DLD1 (cell line): ENCODE measurements around the gene HOXB7.

Source experiments
- in situ Hi-C: cut with HindIII; loops from 2 replicates; pipeline ENCODE4 v1.10.0; 2017; ENCODE audit warnings: low sequenced_read_pairs

HOXB7 gene

GRCh38 chr17:48596735-48597527 is 13.9 kb downstream of the HOXB7 start:
- in situ Hi-C loops = no loop called here

- in situ Hi-C loops = no loop called here
Measured at GRCh38 chr17:48596000-48596734, 14.7 kb downstream of the HOXB7 start.

GRCh38 chr17:48595278-48595999 is 15.4 kb downstream of the HOXB7 start:
- in situ Hi-C loops = no loop called here

- in situ Hi-C loops = no loop called here
Measured at GRCh38 chr17:48594538-48595277, 16.1 kb downstream of the HOXB7 start.

- in situ Hi-C loops = no loop called here
Measured at GRCh38 chr17:48593840-48594537, 16.8 kb downstream of the HOXB7 start.

GRCh38 chr17:48593126-48593829 is 17.5 kb downstream of the HOXB7 start, which contains the start of gene HOXB5:
TSS of gene HOXB5 (minus strand) at chr17:48593779. CDS start at chr17:48593682, 97 bp downstream.
- in situ Hi-C loops = no loop called here

- in situ Hi-C loops = no loop called here
Measured at GRCh38 chr17:48592577-48592976, 18.2 kb downstream of the HOXB7 start.

GRCh38 chr17:48592057-48592514 is 18.7 kb downstream of the HOXB7 start:
- in situ Hi-C loops = no loop called here

- in situ Hi-C loops = no loop called here
Measured at GRCh38 chr17:48591255-48592056, 19.4 kb downstream of the HOXB7 start.

- in situ Hi-C loops = no loop called here
Measured at GRCh38 chr17:48590607-48591161, 20.1 kb downstream of the HOXB7 start.

- in situ Hi-C loops = no loop called here
Measured at GRCh38 chr17:48589831-48590606, 20.8 kb downstream of the HOXB7 start, which contains the start of gene HOXB3. TSS of gene HOXB3 (minus strand) at chr17:48590241. CDS start at chr17:48552474, 37,767 bp downstream.

- in situ Hi-C loops = no loop called here
Measured at GRCh38 chr17:48589060-48589830, 21.6 kb downstream of the HOXB7 start.

- in situ Hi-C loops = no loop called here
Measured at GRCh38 chr17:48588528-48588927, 22.3 kb downstream of the HOXB7 start.

GRCh38 chr17:48588074-48588415 is 22.8 kb downstream of the HOXB7 start:
- in situ Hi-C loops = no loop called here

GRCh38 chr17:48587276-48588073 is 23.3 kb downstream of the HOXB7 start:
- in situ Hi-C loops = no loop called here
